Fibroblast of villous mesenchyme (primary cell): ENCODE measurements around the gene HAND2. TPM values are rescaled to one million over a fixed set of nuclear protein-coding genes. Genes with fewer than 3 reads are reported as not detected.
A peak's percentile ranks its signal among the peaks of the same experiment; 100 is the strongest.

Source experiments
- DNase-seq: peaks from one replicate; pipeline ENCODE4 v3.0.0-alpha.2; 2010; ENCODE audit warnings: low read depth
- H3K4me3 ChIP-seq: 2 replicates; pipeline ENCODE4 v1.5.1; 2011; ENCODE audit warnings: low read depth, mild to moderate bottlenecking, low read length
- total RNA-seq: library from RNA; depleted of rRNA; stranded (reverse); fragments of >200 nt; gene quantifications from 2 replicates; pipeline ENCODE4 v1.2.3, GENCODE V29; 2012
- TF ChIP-seq, protein P1 (sequence below): IDR thresholded peaks from 2 replicates; pipeline ENCODE4 v1.5.1; 2012; ENCODE audit warnings: low read depth, mild to moderate bottlenecking, low read length; ENCODE audit not compliant: insufficient read depth

Gene HAND2
- total RNA-seq, 1 donor = 71.7 TPM

DNA sequence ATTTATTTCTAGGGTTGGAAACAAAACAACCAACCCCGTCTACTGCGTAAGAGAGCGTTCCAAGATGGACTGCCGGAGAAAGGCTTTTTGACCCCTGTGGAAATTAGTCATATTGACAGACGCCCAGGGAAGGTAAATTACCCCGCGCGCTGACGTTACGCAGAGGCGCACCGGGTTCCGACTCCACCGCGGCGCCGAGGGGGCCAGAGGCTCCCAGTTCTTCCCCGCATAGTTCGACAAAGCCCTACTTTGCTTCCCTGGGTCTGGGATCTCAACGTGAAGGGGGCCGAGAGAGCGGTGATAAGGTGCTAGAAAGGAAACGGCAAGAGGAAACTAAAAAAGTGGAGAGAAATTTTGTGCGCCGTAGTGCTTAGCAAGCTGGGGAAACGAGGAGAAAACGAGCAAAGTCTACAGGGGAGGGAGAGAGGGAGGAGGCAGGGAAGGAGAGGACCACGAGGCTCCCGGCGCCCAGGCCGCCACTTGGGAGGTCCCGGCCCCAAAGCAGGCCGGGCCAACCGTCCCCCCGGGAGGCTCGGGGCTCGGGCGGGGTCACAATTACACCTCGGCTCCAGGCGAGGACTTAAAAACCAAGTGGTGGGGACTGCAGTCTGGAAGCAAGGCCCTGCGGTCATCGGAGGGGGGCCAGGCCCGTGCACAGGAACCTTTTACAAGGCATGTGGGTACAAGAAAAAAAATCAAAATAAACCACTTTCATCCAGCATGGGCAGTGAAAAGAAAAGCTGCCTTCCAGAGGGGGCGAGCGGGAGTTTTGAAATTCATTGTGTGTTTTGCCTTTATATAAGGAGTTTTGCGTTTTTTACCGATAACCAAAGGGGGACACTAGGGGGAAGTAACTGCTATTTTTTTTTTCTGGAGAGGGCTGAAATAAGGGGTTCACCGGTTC is 13.2 kb downstream of the HAND2 start:
- peak; percentile 65 for DNase-seq
- H3K4me3 ChIP-seq = peak overlapping the region; percentile 52
- TF ChIP-seq, protein P1, sequence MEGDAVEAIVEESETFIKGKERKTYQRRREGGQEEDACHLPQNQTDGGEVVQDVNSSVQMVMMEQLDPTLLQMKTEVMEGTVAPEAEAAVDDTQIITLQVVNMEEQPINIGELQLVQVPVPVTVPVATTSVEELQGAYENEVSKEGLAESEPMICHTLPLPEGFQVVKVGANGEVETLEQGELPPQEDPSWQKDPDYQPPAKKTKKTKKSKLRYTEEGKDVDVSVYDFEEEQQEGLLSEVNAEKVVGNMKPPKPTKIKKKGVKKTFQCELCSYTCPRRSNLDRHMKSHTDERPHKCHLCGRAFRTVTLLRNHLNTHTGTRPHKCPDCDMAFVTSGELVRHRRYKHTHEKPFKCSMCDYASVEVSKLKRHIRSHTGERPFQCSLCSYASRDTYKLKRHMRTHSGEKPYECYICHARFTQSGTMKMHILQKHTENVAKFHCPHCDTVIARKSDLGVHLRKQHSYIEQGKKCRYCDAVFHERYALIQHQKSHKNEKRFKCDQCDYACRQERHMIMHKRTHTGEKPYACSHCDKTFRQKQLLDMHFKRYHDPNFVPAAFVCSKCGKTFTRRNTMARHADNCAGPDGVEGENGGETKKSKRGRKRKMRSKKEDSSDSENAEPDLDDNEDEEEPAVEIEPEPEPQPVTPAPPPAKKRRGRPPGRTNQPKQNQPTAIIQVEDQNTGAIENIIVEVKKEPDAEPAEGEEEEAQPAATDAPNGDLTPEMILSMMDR = no peak

DNA sequence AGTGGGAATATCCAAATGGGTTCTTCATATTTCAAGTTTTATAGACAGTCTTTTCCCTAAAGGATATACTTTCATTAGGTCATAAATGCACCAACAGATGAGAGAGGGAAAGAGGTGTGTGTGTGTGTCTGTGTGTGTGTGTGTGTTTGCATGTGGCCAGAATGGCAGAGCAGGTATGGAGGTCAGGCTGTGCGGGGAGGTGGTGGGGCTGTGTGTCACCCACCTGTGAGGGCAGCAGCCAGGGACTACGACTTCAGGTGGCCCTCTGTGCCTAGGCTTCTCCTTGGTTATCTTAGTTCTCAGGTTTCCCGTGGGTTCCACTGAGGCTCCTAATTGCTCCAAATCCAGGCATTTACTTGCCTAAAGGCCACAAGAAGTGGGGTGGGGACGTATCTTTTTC is 14.6 kb downstream of the HAND2 start:
- TF ChIP-seq, protein P1 = no peak
- no peak overlapping the region for H3K4me3 ChIP-seq

DNA sequence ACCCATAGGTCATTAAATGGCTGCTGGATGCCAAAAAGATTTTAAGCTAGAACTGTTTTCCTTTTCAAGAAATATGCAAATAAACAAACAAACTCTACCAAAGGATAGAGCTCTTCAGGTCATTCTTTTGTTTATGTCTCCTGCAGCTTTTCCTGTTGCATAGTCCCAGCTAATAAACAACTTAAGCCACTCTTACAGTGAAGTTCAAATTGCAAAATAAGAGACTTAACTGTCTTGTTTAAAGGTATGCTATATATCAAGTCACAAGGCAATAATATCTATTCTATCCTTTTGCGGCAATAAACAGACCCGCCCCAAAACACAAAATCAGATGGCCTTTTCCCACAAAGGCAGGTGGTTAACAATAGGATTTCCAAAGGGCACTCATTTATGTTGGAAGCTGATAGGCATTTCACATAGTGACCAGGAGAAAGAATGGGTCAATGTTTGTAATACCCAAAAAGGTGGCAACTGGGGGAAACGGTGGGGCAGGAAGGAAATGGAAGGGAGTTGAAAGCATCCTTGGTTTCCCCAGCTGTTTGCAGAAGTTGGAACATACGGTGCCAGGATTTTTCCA is 15.3 kb downstream of the HAND2 start:
- DNase-seq = peak; percentile 75
- TF ChIP-seq, protein P1 = no peak
- no peak overlapping the region for H3K4me3 ChIP-seq

More for the DNA sequence above, 14.6 kb downstream of the HAND2 start:
- no peak for DNase-seq

DNA sequence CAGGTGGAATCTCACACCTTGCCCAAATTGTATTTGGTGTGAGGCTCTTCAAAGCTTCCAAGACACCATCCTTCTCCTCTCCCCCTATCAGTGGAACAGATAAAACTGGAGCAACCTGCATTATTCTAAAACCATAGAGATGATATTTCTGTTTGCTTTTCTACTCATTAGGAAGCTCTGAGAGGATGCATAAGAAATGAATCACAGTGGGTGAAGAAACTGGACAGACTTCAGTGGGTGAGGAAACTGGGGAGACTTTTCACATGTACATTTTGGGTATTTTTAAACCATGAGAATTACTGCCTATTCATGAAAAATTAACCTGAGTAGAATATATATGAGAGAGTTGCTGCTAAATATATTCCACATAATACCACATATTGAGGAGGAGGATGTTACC is 16.4 kb downstream of the HAND2 start:
- no peak overlapping the region for H3K4me3 ChIP-seq
- TF ChIP-seq, protein P1 = no peak
- peak; percentile 53 for DNase-seq

DNA sequence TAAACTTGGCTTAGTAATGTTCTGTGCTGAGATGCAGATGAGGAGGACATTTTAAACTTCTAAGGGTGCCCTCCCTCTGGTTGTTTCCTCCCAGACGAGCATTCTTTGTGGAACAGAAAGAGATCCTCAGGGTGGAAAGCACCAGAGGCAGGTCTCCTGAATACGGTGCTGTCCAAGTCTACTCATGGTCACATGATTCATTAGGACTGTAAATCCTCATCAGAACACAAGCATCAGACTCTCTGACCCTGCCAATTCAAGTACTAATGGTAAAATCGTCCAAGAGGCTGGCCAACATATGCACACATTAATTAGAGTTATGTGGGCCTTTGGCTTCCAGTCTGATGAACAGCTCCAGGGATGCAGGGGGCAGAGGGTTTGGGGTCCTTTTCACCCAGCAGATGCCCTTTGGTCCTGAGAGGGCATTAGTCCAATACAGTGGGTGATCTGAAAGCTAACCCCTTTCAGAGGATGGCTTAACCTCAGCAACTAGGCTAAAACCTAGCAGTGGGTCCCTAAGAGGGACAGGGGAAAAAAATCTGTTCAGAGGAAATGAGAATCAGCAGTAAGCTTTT is 18.2 kb downstream of the HAND2 start:
- no peak overlapping the region for H3K4me3 ChIP-seq
- TF ChIP-seq, protein P1 = no peak
- no peak for DNase-seq

DNA sequence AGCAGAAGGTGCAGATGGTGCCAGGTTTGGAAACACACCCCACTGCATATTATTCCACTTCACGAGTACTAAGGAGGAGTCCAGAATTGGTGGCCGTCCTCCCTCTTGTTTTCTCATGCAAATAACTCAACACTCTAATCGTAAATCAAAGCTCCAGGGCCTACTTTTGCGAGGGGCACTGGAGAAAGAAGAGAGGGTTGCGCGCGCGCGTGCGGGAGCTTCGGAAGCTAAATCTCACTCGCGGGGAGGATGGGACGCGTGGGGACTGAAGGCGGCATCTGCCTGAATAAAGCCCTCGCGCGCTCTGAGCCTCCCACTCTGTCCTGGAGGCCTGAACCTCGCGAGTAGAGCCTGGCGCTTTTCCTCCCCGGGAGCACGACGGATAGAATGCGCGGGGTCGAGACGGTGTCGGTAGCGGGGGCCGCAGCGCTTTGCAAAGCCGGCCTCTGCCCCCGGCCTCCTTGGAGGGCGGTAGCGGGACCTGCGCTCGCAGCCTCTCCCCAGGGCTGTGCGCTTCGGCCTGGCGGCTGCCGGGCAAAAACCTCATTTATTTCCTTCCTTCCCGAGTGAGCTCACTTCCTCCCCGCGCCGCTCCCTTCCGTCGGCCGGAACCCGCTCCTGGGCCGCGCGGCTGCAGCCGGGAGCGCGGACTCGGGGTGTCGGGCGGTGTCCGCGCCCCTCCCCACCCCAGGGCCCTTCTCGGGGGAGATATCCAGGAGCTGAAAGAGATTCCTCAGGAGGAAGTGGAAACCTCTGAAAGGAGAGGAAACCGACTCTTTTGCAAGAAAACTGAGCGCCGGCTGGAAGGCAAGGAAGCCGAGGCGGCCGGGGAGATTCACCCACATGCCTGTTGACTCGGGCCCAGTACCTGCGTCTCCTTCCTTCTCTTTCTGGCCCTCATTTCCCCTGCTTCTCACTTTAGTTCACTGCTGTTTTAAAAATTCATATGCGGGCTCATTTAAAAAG is 20.7 kb downstream of the HAND2 start:
- peak; percentile 58 for DNase-seq
- TF ChIP-seq, protein P1 = no peak
- peak overlapping the region; percentile 49 for H3K4me3 ChIP-seq
